Measurements from ENCODE around the gene OR5D18. TPM values are rescaled to one million over a fixed set of nuclear protein-coding genes. Genes with fewer than 3 reads are reported as not detected.
"Not testable (repeated sequence)": the region's sequence is repeated elsewhere in the genome, so short reads cannot be mapped to it uniquely, and the experiment has no call there.

The OR5D18 gene
- polyA plus RNA-seq, 1 donor from 2014 or later = not detected

GRCh38 chr11:55852141-55852540, 32.7 kb downstream of the OR5D18 start:
- TF ChIP-seq TAF1 (IDR thresholded peaks at IDR 0.05; ENCODE audit: low read depth) (no peak), REST (IDR thresholded peaks at IDR 0.05; ENCODE audit: borderline replicate concordance) (no peak), MXI1 (conservative IDR thresholded peaks at IDR 0.05; ENCODE audit: poor library complexity, severe bottlenecking) (no peak), POLR2AphosphoS5 (IDR thresholded peaks at IDR 0.05) (no peak), EZH2 (IDR thresholded peaks at IDR 0.05; ENCODE audit: borderline replicate concordance, insufficient read depth, low read length, poor library complexity, severe bottlenecking) (no peak), RAD21 (conservative IDR thresholded peaks at IDR 0.05) (no peak), CTCF (IDR thresholded peaks at IDR 0.05; ENCODE audit: poor library complexity, severe bottlenecking) (no peak), SMC3 (conservative IDR thresholded peaks at IDR 0.05; ENCODE audit: poor library complexity) (no peak), EP300 (conservative IDR thresholded peaks at IDR 0.05; ENCODE audit: poor library complexity, severe bottlenecking) (no peak)
- Histone ChIP-seq H3K27me3 (ENCODE audit: insufficient read depth, low read depth, low read length) (no peaks in the 10 kb centered on the region), H3K4me3 (ENCODE audit: low read length) (no peak overlapping the region), H3F3A (ENCODE audit: insufficient read depth, low read length, poor library complexity, severe bottlenecking) (no peaks in the 10 kb centered on the region), H3K9me2 (ENCODE audit: insufficient read depth, low read length) (no peaks in the 10 kb centered on the region), H3K27ac (ENCODE audit: low read length) (no peak overlapping the region), H3K9ac (ENCODE audit: low read length) (no peak overlapping the region), H3K79me2 (replicated peaks; ENCODE audit: insufficient read depth, low read length) (no peaks in the 10 kb centered on the region), H3K36me3 (ENCODE audit: insufficient read depth, low read length) (no peaks in the 10 kb centered on the region), H2AFZ (ENCODE audit: low read depth, low read length) (no peak overlapping the region), H3K9me3 (ENCODE audit: low read length) (no peaks in the 10 kb centered on the region), H3K4me2 (ENCODE audit: low read length) (no peak overlapping the region), H4K20me1 (ENCODE audit: insufficient read depth) (no peaks in the 10 kb centered on the region)

- Histone ChIP-seq H3K36me3 (ENCODE audit: insufficient read depth, low read length) (no peaks in the 10 kb centered on the region), H3K9me3 (ENCODE audit: low read length) (no peaks in the 10 kb centered on the region), H3K27me3 (ENCODE audit: insufficient read depth, low read depth, low read length) (no peaks in the 10 kb centered on the region), H4K20me1 (ENCODE audit: insufficient read depth) (no peaks in the 10 kb centered on the region), H3K4me3 (ENCODE audit: low read length) (no peak overlapping the region), H2AFZ (ENCODE audit: low read depth, low read length) (no peak overlapping the region), H3K4me2 (ENCODE audit: low read length) (no peak overlapping the region), H3K27ac (ENCODE audit: low read length) (no peak overlapping the region), H3F3A (ENCODE audit: insufficient read depth, low read length, poor library complexity, severe bottlenecking) (no peaks in the 10 kb centered on the region), H3K79me2 (replicated peaks; ENCODE audit: insufficient read depth, low read length) (no peaks in the 10 kb centered on the region), H3K9me2 (ENCODE audit: insufficient read depth, low read length) (no peaks in the 10 kb centered on the region), H3K9ac (ENCODE audit: low read length) (no peak overlapping the region)
- TF ChIP-seq RAD21 (conservative IDR thresholded peaks at IDR 0.05) (no peak), MXI1 (conservative IDR thresholded peaks at IDR 0.05; ENCODE audit: poor library complexity, severe bottlenecking) (no peak), SMC3 (conservative IDR thresholded peaks at IDR 0.05; ENCODE audit: poor library complexity) (no peak), REST (IDR thresholded peaks at IDR 0.05; ENCODE audit: borderline replicate concordance) (no peak)
These were observed 35.3 kb downstream of the OR5D18 start for GRCh38 chr11:55854704-55855103.

GRCh38 chr11:55867354-55867753, 47.9 kb downstream of the OR5D18 start:
- H3K9me3 ChIP-seq (ENCODE audit: low read length); H2AFZ ChIP-seq (ENCODE audit: low read depth, low read length); H3K27ac ChIP-seq (ENCODE audit: low read length); H3K4me3 ChIP-seq (ENCODE audit: low read length); H4K20me1 ChIP-seq (ENCODE audit: insufficient read depth); H3K9ac ChIP-seq (ENCODE audit: low read length); H3K27me3 ChIP-seq (ENCODE audit: insufficient read depth, low read depth, low read length); H3F3A ChIP-seq (ENCODE audit: insufficient read depth, low read length, poor library complexity, severe bottlenecking); H3K79me2 ChIP-seq (replicated peaks; ENCODE audit: insufficient read depth, low read length); H3K4me2 ChIP-seq (ENCODE audit: low read length); H3K36me3 ChIP-seq (ENCODE audit: insufficient read depth, low read length); H3K9me2 ChIP-seq (ENCODE audit: insufficient read depth, low read length): not testable (repeated sequence)
